ENCODE measurements around the gene HLA-DRA. TPM values are rescaled to one million over a fixed set of nuclear protein-coding genes. Genes with fewer than 3 reads are reported as not detected.

HLA-DRA gene
- total and polyA plus RNA-seq, 2 experiments from 2014 or later: 6.9 to 7.7 TPM

DNA sequence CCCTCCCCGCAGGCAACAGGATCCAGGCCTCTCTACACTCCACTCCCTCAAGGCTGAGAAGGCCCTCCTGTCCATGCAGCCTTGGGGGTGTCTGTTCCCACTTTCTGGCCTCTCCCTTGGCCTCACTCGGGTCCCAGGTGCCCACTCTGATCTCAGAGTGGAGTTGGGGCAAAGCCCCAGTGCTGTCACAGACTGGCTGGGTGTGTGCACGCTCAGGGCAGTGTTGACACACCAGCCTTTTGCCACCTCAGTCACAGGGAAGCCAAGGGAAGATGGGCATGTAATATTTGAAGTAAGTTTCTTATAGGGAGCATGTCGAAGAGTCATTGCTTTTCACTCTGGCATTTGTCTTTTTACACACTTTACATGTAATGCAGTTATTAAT, 44.9 kb downstream of the HLA-DRA start:
- no peaks in the 10 kb centered on the region; the same call in 2 of the 3 replicates for H3K4me1 Mint-ChIP-seq
- peaks cover 3% of the 10 kb centered on the region; the same call in 2 of the 3 replicates for H3K9me3 Mint-ChIP-seq
- ATAC-seq (peak; percentile 47), DNase-seq (ENCODE audit: low spot score) (no peak)
- H3K27ac Mint-ChIP-seq: no peak overlapping the region
- Histone ChIP-seq H2AFZ (peak overlapping the region; percentile 74), H3K79me2 (replicated peaks; ENCODE audit: insufficient read depth) (no peaks in the 10 kb centered on the region), H3K27me3 (ENCODE audit: insufficient read depth) (no peaks in the 10 kb centered on the region), H3K27ac (ENCODE audit: low read depth) (no peak overlapping the region), H4K20me1 (replicated peaks; ENCODE audit: insufficient read depth) (no peaks in the 10 kb centered on the region), H3F3A (replicated peaks; ENCODE audit: low read depth) (no peaks in the 10 kb centered on the region), H3K36me3 (ENCODE audit: insufficient read depth) (no peaks in the 10 kb centered on the region), H3K9me2 (ENCODE audit: insufficient read depth) (no peaks in the 10 kb centered on the region), H3K4me2 (no peak overlapping the region), H3K4me3 (no peak overlapping the region), H3K4me1 (ENCODE audit: insufficient read depth) (no peaks in the 10 kb centered on the region)
- H3K4me3 Mint-ChIP-seq: no peak overlapping the region
- H3K36me3 Mint-ChIP-seq (ENCODE audit: low read depth): no peaks in the 10 kb centered on the region
- no peaks in the 10 kb centered on the region for H3K27me3 Mint-ChIP-seq (ENCODE audit: insufficient read depth, low read depth, poor library complexity)
- TF ChIP-seq, protein P1, sequence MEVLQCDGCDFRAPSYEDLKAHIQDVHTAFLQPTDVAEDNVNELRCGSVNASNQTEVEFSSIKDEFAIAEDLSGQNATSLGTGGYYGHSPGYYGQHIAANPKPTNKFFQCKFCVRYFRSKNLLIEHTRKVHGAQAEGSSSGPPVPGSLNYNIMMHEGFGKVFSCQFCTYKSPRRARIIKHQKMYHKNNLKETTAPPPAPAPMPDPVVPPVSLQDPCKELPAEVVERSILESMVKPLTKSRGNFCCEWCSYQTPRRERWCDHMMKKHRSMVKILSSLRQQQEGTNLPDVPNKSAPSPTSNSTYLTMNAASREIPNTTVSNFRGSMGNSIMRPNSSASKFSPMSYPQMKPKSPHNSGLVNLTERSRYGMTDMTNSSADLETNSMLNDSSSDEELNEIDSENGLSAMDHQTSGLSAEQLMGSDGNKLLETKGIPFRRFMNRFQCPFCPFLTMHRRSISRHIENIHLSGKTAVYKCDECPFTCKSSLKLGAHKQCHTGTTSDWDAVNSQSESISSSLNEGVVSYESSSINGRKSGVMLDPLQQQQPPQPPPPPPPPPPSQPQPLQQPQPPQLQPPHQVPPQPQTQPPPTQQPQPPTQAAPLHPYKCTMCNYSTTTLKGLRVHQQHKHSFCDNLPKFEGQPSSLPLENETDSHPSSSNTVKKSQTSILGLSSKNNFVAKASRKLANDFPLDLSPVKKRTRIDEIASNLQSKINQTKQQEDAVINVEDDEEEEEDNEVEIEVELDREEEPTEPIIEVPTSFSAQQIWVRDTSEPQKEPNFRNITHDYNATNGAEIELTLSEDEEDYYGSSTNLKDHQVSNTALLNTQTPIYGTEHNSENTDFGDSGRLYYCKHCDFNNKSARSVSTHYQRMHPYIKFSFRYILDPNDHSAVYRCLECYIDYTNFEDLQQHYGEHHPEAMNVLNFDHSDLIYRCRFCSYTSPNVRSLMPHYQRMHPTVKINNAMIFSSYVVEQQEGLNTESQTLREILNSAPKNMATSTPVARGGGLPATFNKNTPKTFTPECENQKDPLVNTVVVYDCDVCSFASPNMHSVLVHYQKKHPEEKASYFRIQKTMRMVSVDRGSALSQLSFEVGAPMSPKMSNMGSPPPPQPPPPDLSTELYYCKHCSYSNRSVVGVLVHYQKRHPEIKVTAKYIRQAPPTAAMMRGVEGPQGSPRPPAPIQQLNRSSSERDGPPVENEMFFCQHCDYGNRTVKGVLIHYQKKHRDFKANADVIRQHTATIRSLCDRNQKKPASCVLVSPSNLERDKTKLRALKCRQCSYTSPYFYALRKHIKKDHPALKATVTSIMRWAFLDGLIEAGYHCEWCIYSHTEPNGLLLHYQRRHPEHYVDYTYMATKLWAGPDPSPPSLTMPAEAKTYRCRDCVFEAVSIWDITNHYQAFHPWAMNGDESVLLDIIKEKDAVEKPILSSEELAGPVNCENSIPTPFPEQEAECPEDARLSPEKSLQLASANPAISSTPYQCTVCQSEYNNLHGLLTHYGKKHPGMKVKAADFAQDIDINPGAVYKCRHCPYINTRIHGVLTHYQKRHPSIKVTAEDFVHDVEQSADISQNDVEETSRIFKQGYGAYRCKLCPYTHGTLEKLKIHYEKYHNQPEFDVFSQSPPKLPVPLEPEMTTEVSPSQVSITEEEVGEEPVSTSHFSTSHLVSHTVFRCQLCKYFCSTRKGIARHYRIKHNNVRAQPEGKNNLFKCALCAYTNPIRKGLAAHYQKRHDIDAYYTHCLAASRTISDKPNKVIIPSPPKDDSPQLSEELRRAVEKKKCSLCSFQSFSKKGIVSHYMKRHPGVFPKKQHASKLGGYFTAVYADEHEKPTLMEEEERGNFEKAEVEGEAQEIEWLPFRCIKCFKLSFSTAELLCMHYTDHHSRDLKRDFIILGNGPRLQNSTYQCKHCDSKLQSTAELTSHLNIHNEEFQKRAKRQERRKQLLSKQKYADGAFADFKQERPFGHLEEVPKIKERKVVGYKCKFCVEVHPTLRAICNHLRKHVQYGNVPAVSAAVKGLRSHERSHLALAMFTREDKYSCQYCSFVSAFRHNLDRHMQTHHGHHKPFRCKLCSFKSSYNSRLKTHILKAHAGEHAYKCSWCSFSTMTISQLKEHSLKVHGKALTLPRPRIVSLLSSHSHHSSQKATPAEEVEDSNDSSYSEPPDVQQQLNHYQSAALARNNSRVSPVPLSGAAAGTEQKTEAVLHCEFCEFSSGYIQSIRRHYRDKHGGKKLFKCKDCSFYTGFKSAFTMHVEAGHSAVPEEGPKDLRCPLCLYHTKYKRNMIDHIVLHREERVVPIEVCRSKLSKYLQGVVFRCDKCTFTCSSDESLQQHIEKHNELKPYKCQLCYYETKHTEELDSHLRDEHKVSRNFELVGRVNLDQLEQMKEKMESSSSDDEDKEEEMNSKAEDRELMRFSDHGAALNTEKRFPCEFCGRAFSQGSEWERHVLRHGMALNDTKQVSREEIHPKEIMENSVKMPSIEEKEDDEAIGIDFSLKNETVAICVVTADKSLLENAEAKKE (CRISPR knock-in tag; IDR thresholded peaks at IDR 0.05): no peak
- no peak for TF ChIP-seq STAT1 (IDR thresholded peaks at IDR 0.05; ENCODE audit: unreplicated experiment)
- TF ChIP-seq, protein P2, sequence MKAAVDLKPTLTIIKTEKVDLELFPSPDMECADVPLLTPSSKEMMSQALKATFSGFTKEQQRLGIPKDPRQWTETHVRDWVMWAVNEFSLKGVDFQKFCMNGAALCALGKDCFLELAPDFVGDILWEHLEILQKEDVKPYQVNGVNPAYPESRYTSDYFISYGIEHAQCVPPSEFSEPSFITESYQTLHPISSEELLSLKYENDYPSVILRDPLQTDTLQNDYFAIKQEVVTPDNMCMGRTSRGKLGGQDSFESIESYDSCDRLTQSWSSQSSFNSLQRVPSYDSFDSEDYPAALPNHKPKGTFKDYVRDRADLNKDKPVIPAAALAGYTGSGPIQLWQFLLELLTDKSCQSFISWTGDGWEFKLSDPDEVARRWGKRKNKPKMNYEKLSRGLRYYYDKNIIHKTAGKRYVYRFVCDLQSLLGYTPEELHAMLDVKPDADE (IDR thresholded peaks at IDR 0.05): no peak
- TF ChIP-seq CREB1 (CRISPR knock-in tag; IDR thresholded peaks at IDR 0.05; ENCODE audit: low read depth): no peak
- TF ChIP-seq NANOG (IDR thresholded peaks at IDR 0.05; ENCODE audit: borderline replicate concordance): no peak
- TF ChIP-seq, protein P3, sequence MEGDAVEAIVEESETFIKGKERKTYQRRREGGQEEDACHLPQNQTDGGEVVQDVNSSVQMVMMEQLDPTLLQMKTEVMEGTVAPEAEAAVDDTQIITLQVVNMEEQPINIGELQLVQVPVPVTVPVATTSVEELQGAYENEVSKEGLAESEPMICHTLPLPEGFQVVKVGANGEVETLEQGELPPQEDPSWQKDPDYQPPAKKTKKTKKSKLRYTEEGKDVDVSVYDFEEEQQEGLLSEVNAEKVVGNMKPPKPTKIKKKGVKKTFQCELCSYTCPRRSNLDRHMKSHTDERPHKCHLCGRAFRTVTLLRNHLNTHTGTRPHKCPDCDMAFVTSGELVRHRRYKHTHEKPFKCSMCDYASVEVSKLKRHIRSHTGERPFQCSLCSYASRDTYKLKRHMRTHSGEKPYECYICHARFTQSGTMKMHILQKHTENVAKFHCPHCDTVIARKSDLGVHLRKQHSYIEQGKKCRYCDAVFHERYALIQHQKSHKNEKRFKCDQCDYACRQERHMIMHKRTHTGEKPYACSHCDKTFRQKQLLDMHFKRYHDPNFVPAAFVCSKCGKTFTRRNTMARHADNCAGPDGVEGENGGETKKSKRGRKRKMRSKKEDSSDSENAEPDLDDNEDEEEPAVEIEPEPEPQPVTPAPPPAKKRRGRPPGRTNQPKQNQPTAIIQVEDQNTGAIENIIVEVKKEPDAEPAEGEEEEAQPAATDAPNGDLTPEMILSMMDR (conservative IDR thresholded peaks at IDR 0.05; ENCODE audit: low read depth in 2 of 2): no peak
- no peak for TF ChIP-seq JUNB (IDR thresholded peaks at IDR 0.05; ENCODE audit: unreplicated experiment)
- no peak for TF ChIP-seq EZH2 (IDR thresholded peaks at IDR 0.05; ENCODE audit: low read depth, unreplicated experiment)
- no peak for TF ChIP-seq POLR2AphosphoS5 (IDR thresholded peaks at IDR 0.05; ENCODE audit: low read depth)
- TF ChIP-seq ZNF331 (CRISPR knock-in tag; IDR thresholded peaks at IDR 0.05; ENCODE audit: low read depth): no peak
- TF ChIP-seq EZH2phosphoT487 (IDR thresholded peaks at IDR 0.05; ENCODE audit: unreplicated experiment): no peak
- TF ChIP-seq, protein P4, sequence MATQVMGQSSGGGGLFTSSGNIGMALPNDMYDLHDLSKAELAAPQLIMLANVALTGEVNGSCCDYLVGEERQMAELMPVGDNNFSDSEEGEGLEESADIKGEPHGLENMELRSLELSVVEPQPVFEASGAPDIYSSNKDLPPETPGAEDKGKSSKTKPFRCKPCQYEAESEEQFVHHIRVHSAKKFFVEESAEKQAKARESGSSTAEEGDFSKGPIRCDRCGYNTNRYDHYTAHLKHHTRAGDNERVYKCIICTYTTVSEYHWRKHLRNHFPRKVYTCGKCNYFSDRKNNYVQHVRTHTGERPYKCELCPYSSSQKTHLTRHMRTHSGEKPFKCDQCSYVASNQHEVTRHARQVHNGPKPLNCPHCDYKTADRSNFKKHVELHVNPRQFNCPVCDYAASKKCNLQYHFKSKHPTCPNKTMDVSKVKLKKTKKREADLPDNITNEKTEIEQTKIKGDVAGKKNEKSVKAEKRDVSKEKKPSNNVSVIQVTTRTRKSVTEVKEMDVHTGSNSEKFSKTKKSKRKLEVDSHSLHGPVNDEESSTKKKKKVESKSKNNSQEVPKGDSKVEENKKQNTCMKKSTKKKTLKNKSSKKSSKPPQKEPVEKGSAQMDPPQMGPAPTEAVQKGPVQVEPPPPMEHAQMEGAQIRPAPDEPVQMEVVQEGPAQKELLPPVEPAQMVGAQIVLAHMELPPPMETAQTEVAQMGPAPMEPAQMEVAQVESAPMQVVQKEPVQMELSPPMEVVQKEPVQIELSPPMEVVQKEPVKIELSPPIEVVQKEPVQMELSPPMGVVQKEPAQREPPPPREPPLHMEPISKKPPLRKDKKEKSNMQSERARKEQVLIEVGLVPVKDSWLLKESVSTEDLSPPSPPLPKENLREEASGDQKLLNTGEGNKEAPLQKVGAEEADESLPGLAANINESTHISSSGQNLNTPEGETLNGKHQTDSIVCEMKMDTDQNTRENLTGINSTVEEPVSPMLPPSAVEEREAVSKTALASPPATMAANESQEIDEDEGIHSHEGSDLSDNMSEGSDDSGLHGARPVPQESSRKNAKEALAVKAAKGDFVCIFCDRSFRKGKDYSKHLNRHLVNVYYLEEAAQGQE (IDR thresholded peaks at IDR 0.05; ENCODE audit: unreplicated experiment): no peak
- no peak for TF ChIP-seq ZNF114 (CRISPR knock-in tag; IDR thresholded peaks at IDR 0.05)

Data from GM23338 (cell line).